WI38 (cell line): ENCODE results near the gene RPS27A.
"Not testable (repeated sequence)": the region's sequence is repeated elsewhere in the genome, so short reads cannot be mapped to it uniquely, and the experiment has no call there.

Source experiments
- H3K4me3 ChIP-seq: 2 replicates; pipeline ENCODE4 v1.5.1; 2011; ENCODE audit warnings: low read depth, mild to moderate bottlenecking, control low read depth, low read length
- CTCF ChIP-seq: IDR thresholded peaks from 2 replicates; pipeline ENCODE4 v1.5.1; 2012; ENCODE audit warnings: low read depth, mild to moderate bottlenecking, control low read depth, low read length

The RPS27A gene

GRCh38 chr2:55223958-55224760 is 8.3 kb upstream of the RPS27A start:
- TF ChIP-seq CTCF: no peak
- H3K4me3 ChIP-seq: no peak overlapping the region

GRCh38 chr2:55224761-55225261 is 7.7 kb upstream of the RPS27A start:
- TF ChIP-seq CTCF: no peak
- H3K4me3 ChIP-seq: no peak overlapping the region

GRCh38 chr2:55225481-55226020 is 6.9 kb upstream of the RPS27A start:
- no peak overlapping the region for H3K4me3 ChIP-seq
- no peak for TF ChIP-seq CTCF

- H3K4me3 ChIP-seq: not testable (repeated sequence)
Measured at GRCh38 chr2:55227437-55228225, 4.9 kb upstream of the RPS27A start.

- no peak for TF ChIP-seq CTCF
- H3K4me3 ChIP-seq: no peak overlapping the region
Measured at GRCh38 chr2:55228226-55228563, 4.3 kb upstream of the RPS27A start.

- TF ChIP-seq CTCF: no peak
- H3K4me3 ChIP-seq: no peak overlapping the region
Measured at GRCh38 chr2:55229221-55229620, 3.3 kb upstream of the RPS27A start.

GRCh38 chr2:55230551-55230950 is 1.9 kb upstream of the RPS27A start:
- TF ChIP-seq CTCF: no peak
- no peak overlapping the region for H3K4me3 ChIP-seq
